NCI-H1694 treated with DMSO at 0.1 percent for 48 hours (cell line): ENCODE data around the gene GPR34.
A peak's percentile ranks its signal among the peaks of the same experiment; 100 is the strongest.
"Not testable (repeated sequence)": the region's sequence is repeated elsewhere in the genome, so short reads cannot be mapped to it uniquely, and the experiment has no call there.

Source experiments
- DNase-seq: peaks from one replicate; lab custom pipeline; 2025; lab: John Stamatoyannopoulos, UW

The GPR34 gene

GRCh38 chrX:41695426-41695825 lies 6.7 kb downstream of the GPR34 start:
- DNase-seq: no peak

DNA sequence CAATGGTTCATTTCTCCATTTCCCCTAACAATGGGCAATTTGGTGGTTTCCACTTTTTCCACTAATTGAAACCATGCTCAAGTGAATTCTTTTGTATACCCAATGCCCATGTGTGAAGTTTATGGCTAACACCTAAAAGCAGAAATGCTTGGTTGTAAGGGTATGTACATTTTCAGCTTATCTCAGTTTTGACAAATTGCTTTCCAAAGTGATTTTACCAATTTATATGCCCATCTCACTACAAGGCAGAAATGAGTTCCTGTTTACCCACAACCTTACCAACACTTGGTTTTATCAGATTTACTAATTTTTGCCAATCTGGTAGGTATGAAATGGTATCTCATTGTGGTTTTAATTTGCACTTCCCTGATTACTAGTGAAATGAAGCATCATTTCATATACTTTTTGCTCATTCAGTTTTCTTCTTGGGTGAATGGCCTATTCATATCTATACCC lies 14.8 kb downstream of the GPR34 start:
- no peak for DNase-seq

GRCh38 chrX:41705042-41705441 lies 16.3 kb downstream of the GPR34 start:
- DNase-seq: no peak

DNA sequence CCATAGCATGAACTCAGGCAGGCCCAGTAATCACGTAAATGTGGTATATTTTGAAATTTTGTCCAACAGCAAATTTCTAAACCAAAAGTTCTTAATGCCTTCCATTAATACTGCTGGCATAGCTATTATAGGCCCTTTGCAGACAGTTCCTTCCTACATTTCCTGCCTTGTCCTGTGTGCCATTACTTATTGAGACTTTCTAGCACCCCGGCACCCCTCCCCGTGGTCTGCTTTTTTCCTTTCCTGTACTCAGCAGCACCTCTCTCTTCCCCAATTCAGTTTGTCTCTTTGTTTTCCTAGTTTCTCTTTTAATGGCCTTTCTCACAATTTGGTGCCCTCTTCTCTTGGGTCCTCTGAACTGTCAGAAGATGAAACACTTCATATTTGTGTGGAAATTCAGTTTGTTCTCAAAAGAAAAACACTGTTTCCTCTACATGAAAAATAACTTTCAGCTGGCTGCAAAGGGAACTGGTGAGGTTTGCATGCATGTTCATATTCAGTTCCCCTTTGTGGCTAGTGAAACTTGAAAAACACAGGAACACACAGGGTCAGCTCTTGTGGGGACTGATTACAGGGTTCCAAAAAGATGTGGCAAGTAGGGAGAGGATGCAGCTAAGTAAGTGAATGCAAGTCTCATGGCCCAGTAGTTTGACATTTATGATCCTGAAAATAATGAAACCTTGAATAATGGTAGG lies 17.1 kb downstream of the GPR34 start:
- no peak for DNase-seq

DNA sequence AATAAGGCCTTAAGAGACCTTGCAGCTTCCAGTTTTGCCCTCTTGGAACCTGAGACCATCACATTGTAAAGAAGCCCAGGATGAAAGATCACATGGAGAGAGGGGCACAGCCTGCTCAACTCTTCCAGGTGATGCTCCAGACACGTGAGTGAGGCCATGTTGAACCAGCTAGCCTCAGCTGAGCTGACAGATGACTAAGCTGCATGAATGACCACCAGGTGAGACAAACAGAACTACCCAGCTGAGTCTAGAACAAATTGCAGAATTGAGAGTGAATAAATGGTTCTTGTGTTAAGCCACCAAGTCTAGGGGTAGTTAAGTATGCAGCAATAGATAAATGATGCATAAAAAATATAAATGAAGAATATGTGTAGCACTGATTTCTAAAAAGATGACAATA lies 18.4 kb downstream of the GPR34 start:
- no peak for DNase-seq

- no peak for DNase-seq
Measured at GRCh38 chrX:41708486-41708885, 19.7 kb downstream of the GPR34 start.

GRCh38 chrX:41711021-41711667 lies 22.4 kb downstream of the GPR34 start:
- no peak for DNase-seq

GRCh38 chrX:41716222-41716621 lies 27.4 kb downstream of the GPR34 start:
- no peak for DNase-seq

GRCh38 chrX:41716767-41717473 lies 28.1 kb downstream of the GPR34 start:
- no peak for DNase-seq

GRCh38 chrX:41718481-41719235 lies 29.9 kb downstream of the GPR34 start:
- DNase-seq: no peak

DNA sequence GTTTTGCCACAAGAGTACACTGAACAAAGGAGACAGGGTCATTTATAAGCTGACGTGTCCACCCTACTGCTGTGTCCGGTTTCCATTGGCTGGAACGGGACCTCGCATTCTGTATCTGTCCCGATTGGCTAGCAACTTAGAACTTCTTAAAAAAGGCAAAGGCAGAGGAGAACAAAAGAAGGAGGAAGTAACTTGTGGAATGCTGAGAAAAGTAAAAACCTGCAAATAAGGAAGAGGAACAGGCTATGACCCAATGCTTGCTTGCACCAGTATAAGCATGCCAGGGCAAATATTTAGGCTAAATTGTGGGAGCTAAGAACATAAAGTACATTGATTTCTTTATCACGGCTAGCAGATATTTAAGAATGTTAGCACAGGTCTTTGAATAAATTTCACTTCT lies 30.8 kb downstream of the GPR34 start:
- not testable (repeated sequence) for DNase-seq

- DNase-seq: no peak
Measured at GRCh38 chrX:41720125-41720779, 31.5 kb downstream of the GPR34 start.

- no peak for DNase-seq
Measured at GRCh38 chrX:41721590-41721989, 32.8 kb downstream of the GPR34 start.

GRCh38 chrX:41722214-41722613 lies 33.4 kb downstream of the GPR34 start:
- no peak for DNase-seq

GRCh38 chrX:41722816-41723618 lies 34.2 kb downstream of the GPR34 start:
- DNase-seq: no peak

DNA sequence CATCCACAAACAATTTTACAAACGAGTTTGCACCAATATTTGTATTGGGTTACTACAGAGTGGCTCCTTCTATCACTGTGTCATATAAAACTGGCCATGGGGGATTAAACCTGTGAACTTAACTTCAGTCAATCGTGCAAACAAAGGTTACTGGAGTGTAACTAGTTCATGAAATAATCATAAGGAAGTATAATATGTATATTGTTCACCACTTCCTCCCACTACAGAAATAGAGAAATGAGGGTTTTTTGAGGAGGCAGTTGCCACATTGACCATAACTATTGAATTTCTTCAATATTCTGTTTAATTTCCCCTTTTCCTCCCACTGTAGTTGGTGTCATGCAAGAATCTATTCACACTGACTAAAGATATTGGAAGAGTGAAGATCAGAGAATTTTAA lies 35.1 kb downstream of the GPR34 start, which contains the start of gene GPR82:
TSS of gene GPR82 (plus strand) at position 356 of the 400 bp plus-strand sequence. CDS start 2,846 bp downstream, outside the sequence.
- DNase-seq: no peak

DNA sequence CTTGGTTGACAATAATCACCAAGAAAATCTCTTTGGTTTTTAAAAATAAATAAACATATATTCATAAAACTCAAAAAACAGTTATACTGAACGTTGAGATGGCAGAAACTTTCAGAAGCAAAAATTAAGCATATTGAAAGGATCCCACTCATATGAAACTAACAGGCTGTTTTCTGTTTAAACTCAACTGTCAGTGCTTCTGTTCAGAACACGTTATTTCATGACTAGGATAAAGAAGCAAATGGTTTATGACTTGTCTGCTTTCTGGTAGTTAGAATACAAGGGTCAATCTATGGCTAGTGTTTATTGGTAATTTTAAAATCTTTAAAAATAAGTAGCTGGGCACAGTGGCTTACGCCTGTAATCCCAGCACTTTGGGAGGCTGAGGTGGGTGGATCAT lies 39.4 kb downstream of the GPR34 start:
- DNase-seq: no peak

DNA sequence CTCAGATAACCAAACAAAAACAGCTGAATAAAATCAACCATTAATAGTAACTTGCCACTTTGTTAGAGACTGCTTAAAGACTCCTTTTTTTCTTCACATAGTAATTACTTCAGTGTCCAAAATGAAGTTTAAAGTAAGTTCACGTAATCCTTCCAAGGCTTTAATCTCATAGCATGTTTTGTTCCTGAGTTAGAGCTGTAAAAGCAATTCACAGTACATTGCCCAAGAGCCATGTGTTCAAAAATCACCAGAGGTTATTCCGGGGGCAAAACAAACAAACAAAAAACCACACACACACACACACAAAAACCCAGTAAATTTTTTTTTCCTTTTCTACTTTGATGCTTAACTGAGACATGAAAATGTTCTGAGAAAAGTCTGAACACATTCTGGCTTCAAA lies 41.3 kb downstream of the GPR34 start:
- DNase-seq: no peak

- DNase-seq: no peak
Measured at GRCh38 chrX:41732260-41732659, 43.5 kb downstream of the GPR34 start.

- no peak for DNase-seq
Measured at GRCh38 chrX:41733939-41734338, 45.2 kb downstream of the GPR34 start.

DNA sequence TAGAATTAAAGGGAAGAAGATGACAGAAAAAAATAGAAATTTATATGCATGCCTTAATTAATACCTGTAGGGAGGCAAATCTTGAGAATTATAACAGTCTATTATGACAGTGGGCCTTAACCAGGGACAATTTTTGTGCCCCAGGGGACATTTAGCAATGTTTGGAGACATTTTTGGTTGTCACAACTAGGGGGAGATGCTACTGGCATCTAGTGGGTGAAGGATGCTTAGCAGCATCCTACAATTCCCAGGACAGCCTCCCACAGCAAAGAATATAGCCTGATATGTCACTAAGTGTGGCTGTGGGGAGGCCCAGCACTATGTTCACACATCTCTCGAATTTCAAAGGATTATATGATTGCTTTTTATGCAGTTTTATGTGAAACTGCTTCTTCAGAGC lies 45.8 kb downstream of the GPR34 start:
- peak; percentile 3 for DNase-seq
